AG04450 (cell line): ENCODE measurements around the gene GOLGA8Q. TPM values are rescaled to one million over a fixed set of nuclear protein-coding genes. Genes with fewer than 3 reads are reported as not detected.
"Not testable (repeated sequence)": the region's sequence is repeated elsewhere in the genome, so short reads cannot be mapped to it uniquely, and the experiment has no call there.

ENCODE experiments used
- CTCF ChIA-PET: fragments of 300-600, 350-600 bp; formaldehyde crosslinking; extraction: SDS; loops from one replicate; lab custom pipeline; 2022; ENCODE audit warnings: antibody characterized with exemption, inconsistent platforms; lab: Charles Lee
- POLR2A ChIA-PET: fragments of 350-600 bp; formaldehyde crosslinking; extraction: SDS; loops from one replicate; lab custom pipeline; 2021; ENCODE audit warnings: antibody characterized with exemption, inconsistent platforms; lab: Yijun Ruan, JAX
- DNase-seq: peaks from one replicate; pipeline ENCODE4 v3.0.0-alpha.2; 2011; ENCODE audit warnings: low read depth, low spot score
- H3K27ac ChIP-seq: one replicate; pipeline ENCODE4 v1.5.1; 2012; ENCODE audit warnings: low read depth, low read length, control low read depth
- H3K27me3 ChIP-seq: one replicate; pipeline ENCODE4 v1.6.0; 2012; ENCODE audit warnings: low read length; ENCODE audit not compliant: control insufficient read depth, insufficient read depth
- H3K4me3 ChIP-seq: 2 replicates; pipeline ENCODE4 v1.5.1; 2011; ENCODE audit warnings: mild to moderate bottlenecking, low read depth, low read length, control low read depth
- H3K9me3 ChIP-seq: 2 replicates; pipeline ENCODE4 v1.5.1; 2012; ENCODE audit warnings: low read length; ENCODE audit not compliant: control insufficient read depth, insufficient read depth
- polyA minus RNA-seq: library from RNA; depleted of rRNA, polyadenylated mRNA; stranded (reverse); fragments of >200 nt; gene quantifications from 2 replicates; pipeline ENCODE4 v1.2.3, GENCODE V29; 2011; rRNA and poly(A)+ RNA removed
- polyA plus RNA-seq: library from polyadenylated mRNA; depleted of rRNA; stranded (reverse); fragments of >200 nt; gene quantifications from 2 replicates; pipeline ENCODE4 v1.2.3, GENCODE V29; 2011; rRNA removed

The GOLGA8Q gene
- polyA plus RNA-seq (0.69 and 0.74 TPM in 2 replicates), polyA minus RNA-seq (0.48 TPM in 1 of 2 replicates, not detected in the other)

- H3K27me3 ChIP-seq, CTCF ChIA-PET, POLR2A ChIA-PET, H3K9me3 ChIP-seq, H3K27ac ChIP-seq, DNase-seq, H3K4me3 ChIP-seq: not testable (repeated sequence)
Measured at GRCh38 chr15:30551750-30552149, at the start of gene GOLGA8Q. TSS of gene GOLGA8Q (plus strand) at chr15:30552050. CDS start at chr15:30552078, 28 bp downstream.

GRCh38 chr15:30502904-30503781 is 48.7 kb upstream of the GOLGA8Q start:
- CTCF ChIA-PET, H3K27me3 ChIP-seq, DNase-seq, POLR2A ChIA-PET, H3K9me3 ChIP-seq, H3K27ac ChIP-seq, H3K4me3 ChIP-seq: not testable (repeated sequence)

GRCh38 chr15:30504162-30504843 is 47.5 kb upstream of the GOLGA8Q start:
- POLR2A ChIA-PET, CTCF ChIA-PET, H3K27ac ChIP-seq, DNase-seq, H3K27me3 ChIP-seq, H3K4me3 ChIP-seq, H3K9me3 ChIP-seq: not testable (repeated sequence)

GRCh38 chr15:30514545-30514944 is 37.3 kb upstream of the GOLGA8Q start:
- H3K27me3 ChIP-seq, CTCF ChIA-PET, POLR2A ChIA-PET, H3K4me3 ChIP-seq, DNase-seq, H3K9me3 ChIP-seq, H3K27ac ChIP-seq: not testable (repeated sequence)

- H3K4me3 ChIP-seq, H3K27me3 ChIP-seq, H3K27ac ChIP-seq, POLR2A ChIA-PET, CTCF ChIA-PET, H3K9me3 ChIP-seq, DNase-seq: not testable (repeated sequence)
Measured at GRCh38 chr15:30523453-30524243, 28.2 kb upstream of the GOLGA8Q start.

- H3K27me3 ChIP-seq, DNase-seq, H3K9me3 ChIP-seq, POLR2A ChIA-PET, H3K4me3 ChIP-seq, H3K27ac ChIP-seq, CTCF ChIA-PET: not testable (repeated sequence)
Measured at GRCh38 chr15:30525912-30526311, 25.9 kb upstream of the GOLGA8Q start.

GRCh38 chr15:30529049-30529448 is 22.8 kb upstream of the GOLGA8Q start:
- H3K27me3 ChIP-seq, H3K27ac ChIP-seq, POLR2A ChIA-PET, H3K9me3 ChIP-seq, CTCF ChIA-PET, H3K4me3 ChIP-seq, DNase-seq: not testable (repeated sequence)

- H3K4me3 ChIP-seq, POLR2A ChIA-PET, CTCF ChIA-PET, DNase-seq, H3K27me3 ChIP-seq, H3K27ac ChIP-seq, H3K9me3 ChIP-seq: not testable (repeated sequence)
Measured at GRCh38 chr15:30566949-30567348, 15.1 kb downstream of the GOLGA8Q start.

- H3K27ac ChIP-seq, DNase-seq, CTCF ChIA-PET, H3K27me3 ChIP-seq, H3K9me3 ChIP-seq, POLR2A ChIA-PET, H3K4me3 ChIP-seq: not testable (repeated sequence)
Measured at GRCh38 chr15:30573012-30573491, 21.2 kb downstream of the GOLGA8Q start.

- DNase-seq, CTCF ChIA-PET, H3K27me3 ChIP-seq, H3K4me3 ChIP-seq, H3K9me3 ChIP-seq, POLR2A ChIA-PET, H3K27ac ChIP-seq: not testable (repeated sequence)
Measured at GRCh38 chr15:30579394-30579970, 27.6 kb downstream of the GOLGA8Q start.

GRCh38 chr15:30580716-30581115 is 28.9 kb downstream of the GOLGA8Q start:
- CTCF ChIA-PET, H3K9me3 ChIP-seq, H3K27ac ChIP-seq, DNase-seq, H3K4me3 ChIP-seq, H3K27me3 ChIP-seq, POLR2A ChIA-PET: not testable (repeated sequence)
